Esophagus squamous epithelium (tissue), 5 donors: Measurements from ENCODE around the gene RNF166. TPM values are rescaled to one million over a fixed set of nuclear protein-coding genes. Genes with fewer than 3 reads are reported as not detected.
A peak's percentile ranks its signal among the peaks of the same experiment; 100 is the strongest.

ENCODE experiments used
- DNase-seq: peaks from one replicate; lab custom pipeline; 2025; lab: John Stamatoyannopoulos, UW
- H3K27ac ChIP-seq, 4 donors: fragments of 200-600 bp; sonication (generic); one replicate each; pipeline ENCODE4 v1.5.1; 2016 to 2019; ENCODE audit warnings: mild to moderate bottlenecking in 1 of 4
- H3K27me3 ChIP-seq, 4 donors: fragments of 200-600 bp; sonication (generic); 1 replicate in 3 of 4; 2 replicates in 1 of 4; pipeline versions ENCODE4 v1.5.1 to v1.6.0; 2017 to 2021; ENCODE audit warnings: antibody characterized with exemption in 1 of 4
- H3K36me3 ChIP-seq, 3 donors: fragments of 200-600 bp; sonication (generic); one replicate each; pipeline ENCODE4 v1.5.1; 2016 to 2019
- H3K4me1 ChIP-seq, 3 donors: fragments of 200-600 bp; sonication (generic); one replicate each; pipeline ENCODE4 v1.5.1; 2017 to 2019
- H3K4me3 ChIP-seq, 4 donors: fragments of 200-600 bp; sonication (generic); 1 replicate in 3 of 4; 2 replicates in 1 of 4; pipeline ENCODE4 v1.5.1; 2016 to 2019; ENCODE audit warnings: mild to moderate bottlenecking in 2 of 4, moderate library complexity in 1 of 4
- H3K9me3 ChIP-seq, 3 donors: fragments of 200-600 bp; sonication (generic); one replicate each; pipeline ENCODE4 v1.5.1; 2016 to 2019
- POLR2A ChIP-seq, 4 donors: fragments of 450-650 bp; IDR thresholded peaks; one replicate each; pipeline ENCODE4 v1.6.1; 2017; ENCODE audit warnings: antibody characterized with exemption in 4 of 4, mild to moderate bottlenecking in 4 of 4, moderate library complexity in 3 of 4
- WGBS, 2 donors: methylation state at CpG; one replicate each; pipeline ENCODE4 v1.1.5; 2018; 5-methylcytosine and 5-hydroxymethylcytosine counted together
- intact Hi-C: fragments of 100-400 bp; cut with DNase I; formaldehyde crosslinking; loops from one replicate; pipeline ENCODE4 v1.15.0; 2022
- total RNA-seq, 4 donors: library from RNA; depleted of rRNA; stranded (reverse); fragments of >200 nt; gene quantifications; one replicate each; pipeline ENCODE4 v1.1.0, GENCODE V29; 2016
- TF ChIP-seq, protein P1 (sequence below), 6 experiments: fragments of 450-650 bp in 4 of 6; fragments of 200-600 bp in 2 of 6; sonication (generic) in 2 of 6; IDR thresholded peaks; one replicate each; pipeline ENCODE4 v1.5.1; 2016 to 2019; ENCODE audit warnings: antibody characterized with exemption in 6 of 6, mild to moderate bottlenecking in 4 of 6, moderate library complexity in 4 of 6
- donor health status: DM: yes; HTN: yes; CAD: no.

RNF166 gene
- total RNA-seq, 4 donors from 2014 or later: 7.1 to 16.8 (median 9.6) TPM

DNA sequence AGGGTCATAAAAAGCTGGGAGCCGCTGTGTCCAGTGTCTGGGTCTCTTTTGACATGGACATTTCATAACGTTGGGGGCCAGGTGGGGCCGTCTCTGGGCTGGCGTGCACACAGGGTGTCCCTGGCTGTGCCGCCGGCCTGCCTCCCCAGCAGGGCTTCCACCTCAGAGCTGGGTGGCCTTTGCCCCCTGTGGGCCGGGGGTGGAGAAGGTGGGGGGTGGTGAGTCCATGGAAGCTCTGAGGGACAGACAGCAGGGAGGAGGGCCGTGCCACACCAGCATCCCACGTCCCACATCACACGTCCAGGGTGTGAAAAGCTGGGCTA is 19.0 kb downstream of the RNF166 start:
- Histone ChIP-seq H3K9me3 (no peaks in the 10 kb centered on the region), H3K36me3 (no peaks in the 10 kb centered on the region), H3K4me1 (peaks cover 21 to 52% (median 35%) of the 10 kb centered on the region in 3 donors), H3K4me3 (no peak overlapping the region), H3K27ac (no peak overlapping the region), H3K27me3 (peaks cover 7 to 98% (median 13%) of the 10 kb centered on the region in 4 donors)
- WGBS, 2 donors: 27% methylated on average over 4 of the region's 10 CpGs; no CpG with 5 or more reads in 1 of the 2 donors
- no peak for TF ChIP-seq POLR2A (IDR thresholded peaks at IDR 0.05)
- TF ChIP-seq, protein P1, sequence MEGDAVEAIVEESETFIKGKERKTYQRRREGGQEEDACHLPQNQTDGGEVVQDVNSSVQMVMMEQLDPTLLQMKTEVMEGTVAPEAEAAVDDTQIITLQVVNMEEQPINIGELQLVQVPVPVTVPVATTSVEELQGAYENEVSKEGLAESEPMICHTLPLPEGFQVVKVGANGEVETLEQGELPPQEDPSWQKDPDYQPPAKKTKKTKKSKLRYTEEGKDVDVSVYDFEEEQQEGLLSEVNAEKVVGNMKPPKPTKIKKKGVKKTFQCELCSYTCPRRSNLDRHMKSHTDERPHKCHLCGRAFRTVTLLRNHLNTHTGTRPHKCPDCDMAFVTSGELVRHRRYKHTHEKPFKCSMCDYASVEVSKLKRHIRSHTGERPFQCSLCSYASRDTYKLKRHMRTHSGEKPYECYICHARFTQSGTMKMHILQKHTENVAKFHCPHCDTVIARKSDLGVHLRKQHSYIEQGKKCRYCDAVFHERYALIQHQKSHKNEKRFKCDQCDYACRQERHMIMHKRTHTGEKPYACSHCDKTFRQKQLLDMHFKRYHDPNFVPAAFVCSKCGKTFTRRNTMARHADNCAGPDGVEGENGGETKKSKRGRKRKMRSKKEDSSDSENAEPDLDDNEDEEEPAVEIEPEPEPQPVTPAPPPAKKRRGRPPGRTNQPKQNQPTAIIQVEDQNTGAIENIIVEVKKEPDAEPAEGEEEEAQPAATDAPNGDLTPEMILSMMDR (IDR thresholded peaks at IDR 0.05): no peak
- DNase-seq: no peak
- intact Hi-C loops: no loop called here

- Histone ChIP-seq H3K9me3 (no peaks in the 10 kb centered on the region), H3K27ac (peak within 1 kb of the TSS; percentile 22 to 69 (median 46)), H3K4me1 (peaks cover 18 to 49% (median 29%) of the 10 kb centered on the region in 3 donors), H3K36me3 (no peaks in the 10 kb centered on the region), H3K4me3 (peak within 1 kb of the TSS; percentile 44 to 68 (median 58)), H3K27me3 (peaks cover 7 to 98% (median 13%) of the 10 kb centered on the region in 4 donors)
- no peak for DNase-seq
- intact Hi-C loops: no loop called here
- TF ChIP-seq, protein P1 (IDR thresholded peaks at IDR 0.05): no peak
- TF ChIP-seq POLR2A (IDR thresholded peaks at IDR 0.05): no peak
- 7 to 21% methylated on average over 9 to 25 of the region's 65 CpGs for WGBS, 2 donors
Observed at GRCh38 chr16:88686439-88687253, 19.6 kb downstream of the RNF166 start, which contains the start of gene SNAI3. Gene SNAI3, minus strand, starts transcription at chr16:88686507. Its CDS starts 101 bp downstream, at chr16:88686406.

GRCh38 chr16:88686062-88686438 is 20.2 kb downstream of the RNF166 start:
- no CpG with 5 or more reads among the region's 25 CpGs for WGBS, 2 donors
- H3K27me3 ChIP-seq: peaks cover 7 to 98% (median 13%) of the 10 kb centered on the region in 4 donors
- no peak for DNase-seq
- H3K4me1 ChIP-seq: peaks cover 18 to 50% (median 28%) of the 10 kb centered on the region in 3 donors
- H3K4me3 ChIP-seq: peak overlapping the region; percentile 44 to 68 (median 58)
- H3K9me3 ChIP-seq: no peaks in the 10 kb centered on the region
- H3K27ac ChIP-seq: peak overlapping the region in 3 of 4 donors; percentile 42 to 69 (median 49)
- no peaks in the 10 kb centered on the region for H3K36me3 ChIP-seq
- intact Hi-C loops: no loop called here
- TF ChIP-seq POLR2A (IDR thresholded peaks at IDR 0.05): peak in 1 of 4 donors; percentile 35
- TF ChIP-seq, protein P1 (IDR thresholded peaks at IDR 0.05): no peak

- TF ChIP-seq, protein P1 (IDR thresholded peaks at IDR 0.05): peak in 5 of 6 experiments; percentile 38 to 61 (median 43)
- no peak for TF ChIP-seq POLR2A (IDR thresholded peaks at IDR 0.05)
- no peak for DNase-seq
- peaks cover 18 to 53% (median 28%) of the 10 kb centered on the region in 3 donors for H3K4me1 ChIP-seq
- H3K36me3 ChIP-seq: no peaks in the 10 kb centered on the region
- H3K9me3 ChIP-seq: no peaks in the 10 kb centered on the region
- WGBS, 2 donors: 5 to 13% methylated on average over 9 to 21 of the region's 33 CpGs
- peaks cover 7 to 98% (median 13%) of the 10 kb centered on the region in 4 donors for H3K27me3 ChIP-seq
- peak overlapping the region; percentile 22 to 69 (median 36) for H3K27ac ChIP-seq
- peak overlapping the region; percentile 44 to 68 (median 58) for H3K4me3 ChIP-seq
- intact Hi-C loops: no loop called here
Observed at GRCh38 chr16:88685156-88686061, 20.8 kb downstream of the RNF166 start.
